ENCODE measurements around the gene NRXN3.

Gene NRXN3

DNA sequence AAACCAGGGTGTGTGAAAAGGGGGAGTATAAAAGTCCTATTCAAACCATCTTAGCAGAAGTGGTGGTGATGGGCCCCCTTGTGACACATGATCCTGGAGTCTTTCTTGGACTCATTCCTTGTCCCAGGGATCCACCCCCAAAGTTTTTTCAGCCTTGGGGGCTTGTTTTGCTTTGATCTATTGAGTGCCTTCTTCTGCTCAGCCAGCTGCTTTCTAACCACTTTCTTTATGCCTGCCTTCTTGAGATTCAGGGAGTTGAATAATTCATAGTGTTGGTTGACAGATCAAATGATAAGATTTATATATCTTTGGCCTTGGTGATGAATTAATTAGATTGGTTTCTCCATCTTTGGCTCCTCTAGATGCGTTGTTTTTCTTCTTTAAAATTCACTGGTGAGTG lies 1114.4 kb downstream of the NRXN3 start:
- DNase-seq (ENCODE audit: low read depth) = no peak

DNA sequence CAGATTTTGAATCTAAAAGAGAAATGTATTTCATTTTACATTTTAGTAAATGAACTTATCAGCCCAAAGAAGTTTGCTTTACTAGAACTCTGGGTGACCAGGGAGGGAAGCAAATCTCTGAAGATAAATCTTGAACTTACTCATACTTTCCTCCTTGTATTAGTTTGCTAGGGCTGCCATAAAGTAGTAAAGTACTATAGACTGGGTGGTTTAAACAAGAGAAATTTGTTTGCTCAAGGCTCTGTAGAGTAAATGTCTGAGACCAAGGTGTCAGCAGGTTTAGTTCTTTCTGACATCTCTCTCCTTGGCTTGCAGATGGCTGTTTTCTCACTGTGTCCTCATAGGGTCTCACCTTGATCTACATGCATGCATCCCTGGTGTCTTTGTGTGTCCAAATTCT lies 1115.1 kb downstream of the NRXN3 start:
- no peak for DNase-seq (ENCODE audit: low read depth)

DNA sequence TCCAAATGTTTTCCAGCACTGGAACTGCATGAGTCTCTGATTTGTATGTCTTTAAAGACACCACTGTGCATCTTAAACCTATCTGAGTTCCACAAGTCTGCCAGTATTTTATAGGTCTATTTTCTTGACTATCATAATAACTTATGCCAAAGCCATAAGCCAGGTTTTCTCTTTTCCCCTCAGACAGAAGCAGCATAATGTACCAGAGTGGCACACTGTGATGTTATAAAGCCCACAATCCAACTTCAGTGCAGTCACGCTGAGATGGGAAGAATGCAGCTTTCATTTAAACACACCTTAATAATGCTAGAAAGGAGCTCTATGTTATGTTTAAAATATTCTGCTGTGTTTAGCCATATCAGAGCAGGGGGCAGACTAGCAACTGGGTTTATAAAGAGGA lies 1117.8 kb downstream of the NRXN3 start:
- DNase-seq (ENCODE audit: low read depth) = no peak

DNA sequence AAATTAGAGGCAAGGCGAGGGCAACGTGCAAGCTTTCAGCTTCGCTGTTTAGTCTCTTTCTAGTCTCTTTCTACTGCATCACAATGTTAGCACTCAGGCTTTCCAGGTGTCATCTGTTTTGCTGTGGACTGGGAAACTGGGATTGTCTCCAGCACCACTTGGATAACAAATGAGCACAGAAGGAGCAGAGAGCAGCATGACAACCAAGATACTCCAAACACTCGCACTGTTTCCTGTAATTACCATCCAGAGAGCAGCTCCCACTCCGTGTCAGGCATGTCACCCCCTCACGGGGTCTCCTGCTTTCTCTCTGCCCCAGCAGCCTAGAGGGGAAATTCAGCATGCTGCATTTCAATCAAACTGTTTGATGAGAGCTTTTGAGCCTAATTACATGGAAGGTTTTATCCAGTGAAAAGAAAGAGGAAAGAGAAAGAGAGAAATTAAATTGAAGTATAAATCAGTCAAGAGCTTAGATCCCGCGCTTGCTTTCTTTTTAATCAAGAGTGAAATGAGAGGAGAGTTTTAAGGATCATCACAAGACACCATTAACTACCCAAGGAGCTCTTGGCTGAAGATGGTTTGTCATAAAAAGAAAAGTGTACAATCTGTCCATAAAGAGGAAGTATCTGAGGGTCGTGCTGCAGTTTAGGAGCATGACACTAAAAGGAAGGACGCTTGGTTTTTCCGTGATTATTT lies 1123.5 kb downstream of the NRXN3 start:
- no peak for DNase-seq (ENCODE audit: low read depth)

DNA sequence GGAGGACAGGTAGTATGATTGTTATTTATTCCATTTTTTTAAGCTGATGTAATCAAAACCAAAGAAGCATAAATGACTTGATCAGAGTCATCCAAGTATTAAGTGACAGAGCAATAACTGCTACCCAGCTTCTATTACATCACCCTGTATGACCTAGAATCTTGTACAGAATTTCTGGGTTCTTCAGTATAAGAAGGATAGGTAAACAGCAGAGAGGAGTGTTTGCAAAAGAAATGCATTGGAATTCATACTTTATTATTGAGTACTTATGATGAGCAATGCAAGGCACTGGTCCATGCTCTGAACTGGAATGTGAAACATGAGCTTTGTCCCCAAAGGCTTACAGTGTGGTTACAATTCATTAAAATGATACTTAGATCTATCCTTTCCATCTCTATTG lies 1124.3 kb downstream of the NRXN3 start:
- no peak for DNase-seq (ENCODE audit: low read depth)

DNA sequence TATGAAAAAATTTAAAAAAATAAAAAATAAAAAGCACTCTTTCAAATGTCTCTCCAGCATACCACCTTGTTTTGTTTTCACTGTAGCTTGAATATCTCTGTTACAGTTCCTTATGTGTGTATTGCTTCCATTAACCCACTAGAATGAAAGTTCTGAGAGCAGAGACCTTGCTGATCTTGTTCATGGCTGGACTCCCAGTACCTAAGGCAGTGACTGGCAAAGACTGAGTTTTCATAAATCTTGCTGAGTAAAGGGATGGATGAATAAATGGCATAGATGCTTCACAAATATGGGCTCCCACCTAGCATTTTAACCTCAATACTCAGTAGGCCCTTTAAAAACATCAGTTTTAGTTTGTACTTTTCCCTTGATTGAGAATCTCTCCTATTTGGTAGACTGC lies 1125.2 kb downstream of the NRXN3 start:
- DNase-seq (ENCODE audit: low read depth) = no peak

DNA sequence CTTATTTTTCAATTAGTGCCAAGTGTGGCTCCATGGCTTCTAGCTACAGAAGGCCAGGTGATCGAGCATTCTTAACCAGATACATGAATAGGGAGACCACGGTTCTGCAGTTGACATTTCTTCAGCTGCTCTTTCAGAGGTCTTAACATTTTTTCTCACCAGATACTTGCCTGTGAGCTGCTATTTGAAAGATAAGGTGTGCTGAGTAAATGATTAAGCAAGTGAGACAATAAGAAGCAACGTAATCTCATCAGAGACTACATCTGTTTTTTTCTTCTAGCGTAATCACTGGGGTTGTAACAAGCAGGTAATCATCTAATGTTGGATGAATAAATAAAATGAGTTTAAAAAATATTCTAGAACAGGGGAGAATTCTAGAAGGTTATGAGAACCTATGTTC lies 1128.2 kb downstream of the NRXN3 start:
- no peak for DNase-seq (ENCODE audit: low read depth)

DNA sequence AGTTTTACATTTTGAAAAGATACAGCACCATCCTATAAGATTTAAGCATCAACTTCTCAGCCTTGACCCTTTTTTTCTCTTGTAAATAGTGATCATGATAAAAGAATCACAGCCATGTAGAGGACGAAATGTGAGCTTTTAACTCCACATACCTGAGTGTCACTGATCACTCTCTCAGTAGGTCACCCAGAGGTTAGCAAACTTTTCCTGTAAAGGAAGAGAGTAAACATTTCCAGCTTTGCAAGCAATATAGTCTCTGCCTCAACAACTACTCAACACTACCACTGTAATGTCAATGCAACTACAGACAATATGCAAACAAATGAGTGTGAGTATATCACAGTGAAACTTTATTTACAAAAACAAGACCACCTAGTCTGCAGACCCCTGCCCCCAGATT lies 1129.0 kb downstream of the NRXN3 start:
- DNase-seq (ENCODE audit: low read depth) = no peak

DNA sequence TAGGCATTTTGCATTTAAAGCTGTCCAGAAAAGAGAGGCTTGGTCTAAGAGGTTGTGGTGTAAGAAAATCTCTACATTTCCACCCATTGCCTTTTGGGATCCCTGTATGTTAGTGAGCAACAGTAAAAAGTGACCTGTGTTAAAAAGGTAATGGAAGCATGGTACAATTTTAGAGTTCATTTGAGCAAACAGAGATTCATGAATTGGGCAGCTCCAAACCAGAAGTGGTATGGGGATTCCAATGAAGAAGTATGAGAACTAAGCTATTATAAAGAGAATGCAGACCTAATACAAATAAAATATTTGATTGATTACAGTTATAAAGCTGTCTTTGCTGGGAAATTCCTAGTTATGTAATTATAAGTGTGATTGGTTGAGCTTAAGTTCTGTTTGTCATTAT lies 1134.1 kb downstream of the NRXN3 start:
- DNase-seq (ENCODE audit: low read depth) = no peak

DNA sequence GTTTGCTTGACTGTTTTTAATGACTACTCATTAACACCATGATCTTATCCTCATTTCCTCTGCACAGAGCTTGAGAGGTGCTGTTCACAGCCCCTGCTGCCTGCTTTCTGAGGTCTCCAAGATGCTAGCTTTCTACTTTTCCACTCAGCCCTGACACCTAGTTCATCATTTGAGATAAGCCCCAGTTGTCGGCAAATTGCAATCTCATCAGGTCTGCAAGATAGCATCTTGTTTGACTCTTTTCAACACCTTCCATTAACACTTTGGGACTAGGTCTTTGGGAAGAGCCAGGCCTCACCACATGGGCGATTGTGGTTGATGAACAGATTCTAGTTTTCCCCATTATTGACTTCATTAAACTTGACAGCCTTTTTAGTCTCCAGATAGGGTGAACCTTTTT lies 1136.4 kb downstream of the NRXN3 start:
- DNase-seq (ENCODE audit: low read depth) = no peak

DNA sequence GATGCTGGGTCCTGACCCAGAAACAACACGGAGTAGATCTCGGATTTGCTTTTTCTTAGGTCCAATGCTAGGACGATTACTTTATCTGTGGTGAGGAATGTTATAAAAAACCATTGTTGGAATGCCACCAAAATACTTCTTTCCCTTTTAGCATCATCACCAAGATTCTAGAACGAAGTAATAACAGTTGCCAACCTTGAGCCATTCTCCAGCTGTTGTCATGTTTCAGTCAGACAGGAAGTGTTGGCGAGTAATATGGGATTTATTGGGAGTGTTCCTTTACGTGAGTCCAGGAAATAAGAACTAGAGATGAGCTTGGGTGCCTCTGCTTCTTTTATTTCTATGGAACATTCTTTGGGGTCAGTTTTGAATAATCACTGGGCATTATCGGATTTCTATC lies 1148.2 kb downstream of the NRXN3 start:
- no peak for DNase-seq (ENCODE audit: low read depth)

DNA sequence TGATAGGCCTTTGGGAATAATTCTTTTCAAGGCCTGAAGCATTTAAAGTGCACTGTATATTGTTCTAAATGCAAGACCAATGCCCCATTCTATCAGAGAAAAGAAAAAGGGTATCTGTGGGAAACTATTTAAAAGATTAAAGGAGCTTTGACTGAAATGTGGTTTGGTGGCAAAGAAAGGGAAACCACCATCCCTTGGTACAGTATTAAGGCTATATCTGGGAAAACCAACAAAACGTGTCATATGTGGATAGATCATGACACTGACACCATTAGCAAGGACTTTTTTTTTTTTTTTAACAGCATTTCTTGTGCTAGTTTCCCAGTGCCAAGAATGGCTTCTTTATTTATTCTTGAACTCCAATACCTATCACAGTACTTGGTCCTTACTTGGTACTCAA lies 1150.4 kb downstream of the NRXN3 start:
- no peak for DNase-seq (ENCODE audit: low read depth)

DNA sequence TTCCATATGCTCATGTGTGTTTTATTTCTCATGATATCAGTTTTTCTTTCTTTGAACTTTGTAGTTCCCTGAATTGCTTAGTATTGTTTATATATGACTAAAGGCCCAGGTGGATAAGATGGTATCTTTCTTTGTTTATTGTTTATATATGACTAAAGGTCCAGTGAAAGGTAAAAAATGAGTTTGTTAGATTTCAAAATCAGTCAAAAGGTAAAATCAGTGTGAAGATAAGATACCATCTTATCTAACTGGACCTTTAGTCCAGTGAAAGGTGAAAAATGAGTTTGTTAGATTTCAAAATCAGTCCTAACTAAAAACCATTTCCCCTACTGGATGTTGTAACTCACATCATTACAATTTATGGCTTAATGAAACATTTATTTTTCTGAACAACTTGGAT lies 1150.9 kb downstream of the NRXN3 start:
- no peak for DNase-seq (ENCODE audit: low read depth)

DNA sequence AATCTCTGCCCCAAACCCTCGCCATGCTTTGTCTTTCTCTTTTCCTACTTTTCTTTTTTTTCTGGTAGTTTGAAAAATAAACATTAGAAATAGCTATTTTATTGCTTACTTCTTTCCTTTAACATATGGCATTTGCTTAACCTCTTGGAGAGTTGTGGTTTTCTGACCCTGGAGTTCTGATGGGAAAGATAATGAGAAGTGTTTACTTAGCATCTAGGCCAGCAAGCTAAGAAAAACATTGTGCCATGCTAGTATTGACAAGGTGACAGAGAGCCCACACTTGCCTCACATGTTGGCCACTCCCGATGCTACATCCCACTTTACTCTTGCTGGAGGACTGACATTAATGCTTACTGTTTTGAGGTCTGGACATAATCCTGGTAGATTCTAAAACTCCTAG lies 1154.9 kb downstream of the NRXN3 start:
- no peak for DNase-seq (ENCODE audit: low read depth)

DNA sequence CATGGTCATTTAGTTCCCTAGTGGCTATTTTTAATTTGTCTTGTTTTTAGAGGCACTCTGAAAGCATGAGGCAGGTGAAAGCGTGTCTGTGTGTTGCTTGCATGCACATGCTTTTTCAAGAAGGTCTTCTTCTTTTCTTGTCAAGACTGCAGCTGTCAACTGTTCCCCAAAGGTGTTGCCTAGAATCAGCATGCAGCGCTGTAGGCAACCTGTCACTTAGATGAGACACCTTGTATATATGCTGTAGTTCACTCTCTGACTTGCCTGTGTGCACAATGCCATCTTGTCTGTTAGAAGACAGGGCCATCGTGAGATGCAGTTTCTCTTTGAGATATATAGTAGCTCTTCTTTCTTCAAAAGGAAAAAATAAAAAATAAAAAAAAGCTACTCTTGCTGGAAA lies 1155.4 kb downstream of the NRXN3 start:
- no peak for DNase-seq (ENCODE audit: low read depth)

DNA sequence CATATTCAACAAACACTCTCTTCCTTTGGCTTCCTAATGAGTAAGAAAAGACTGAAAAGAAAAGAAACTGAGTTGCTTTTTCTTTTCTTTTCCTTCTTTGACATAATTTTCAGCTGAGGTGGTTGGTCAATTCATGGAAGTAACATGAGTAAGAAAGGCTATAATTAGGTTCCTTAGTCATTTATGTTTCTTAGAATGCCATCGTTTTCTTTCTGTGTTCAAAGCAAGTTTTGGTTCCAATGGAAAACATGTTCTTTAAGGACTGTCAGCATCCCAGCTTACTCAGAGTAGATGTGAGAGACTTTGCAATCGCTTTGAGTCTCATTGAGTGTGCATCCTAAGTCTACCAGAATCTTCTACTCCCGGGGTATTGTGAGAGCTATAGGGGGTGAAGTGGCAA lies 1158.7 kb downstream of the NRXN3 start:
- DNase-seq (ENCODE audit: low read depth) = no peak

DNA sequence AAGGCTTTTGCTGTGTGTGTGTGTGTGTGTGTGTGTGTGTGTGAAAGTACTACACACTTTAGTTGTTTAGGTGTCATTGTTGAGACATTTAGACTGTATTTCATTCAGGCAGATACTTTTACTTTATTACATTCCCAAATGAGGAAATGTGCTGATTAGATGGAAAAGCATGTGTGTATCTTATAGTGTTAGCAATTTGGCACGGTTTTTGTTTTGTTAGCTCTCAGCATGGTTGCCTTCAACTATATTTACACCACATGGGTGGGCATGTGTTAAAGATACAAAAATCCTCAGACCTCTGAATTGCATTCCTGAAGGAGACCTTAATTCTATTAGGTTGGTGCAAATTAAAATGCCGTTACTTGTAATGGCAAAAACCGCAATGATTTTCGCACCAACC lies 1161.7 kb downstream of the NRXN3 start:
- no peak for DNase-seq (ENCODE audit: low read depth)

DNA sequence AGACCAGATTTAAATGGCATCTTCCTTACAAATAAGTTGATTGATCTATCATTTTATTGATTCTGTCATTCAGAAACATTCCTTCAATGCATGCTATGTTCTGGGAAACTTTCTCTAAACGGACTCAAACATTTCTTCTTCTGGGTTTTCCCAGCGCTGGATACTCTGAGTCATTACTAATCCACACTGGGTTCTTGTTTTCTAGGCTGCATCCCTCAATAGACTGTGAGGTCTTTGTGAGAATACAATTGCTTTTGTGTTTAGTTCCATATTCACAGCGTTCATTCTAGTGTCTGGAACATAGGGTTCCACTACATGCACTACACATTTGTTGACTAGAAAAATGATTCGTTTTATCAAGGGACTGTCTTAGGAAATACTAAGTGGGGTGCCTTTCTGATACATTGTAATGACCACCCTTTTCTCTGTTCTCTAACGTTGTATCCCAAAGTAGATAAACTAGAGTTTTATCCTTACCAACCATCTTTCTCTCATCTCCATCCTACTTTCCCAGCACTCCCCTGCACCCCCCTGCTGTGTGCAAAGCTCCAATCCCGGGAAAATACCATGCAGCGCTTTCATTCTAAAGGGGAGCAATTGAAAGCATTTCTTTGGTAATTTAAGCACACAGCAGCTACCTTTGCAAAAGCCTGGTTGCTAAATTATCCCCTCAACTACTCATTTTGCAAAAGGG lies 1162.5 kb downstream of the NRXN3 start:
- DNase-seq (ENCODE audit: low read depth) = no peak

DNA sequence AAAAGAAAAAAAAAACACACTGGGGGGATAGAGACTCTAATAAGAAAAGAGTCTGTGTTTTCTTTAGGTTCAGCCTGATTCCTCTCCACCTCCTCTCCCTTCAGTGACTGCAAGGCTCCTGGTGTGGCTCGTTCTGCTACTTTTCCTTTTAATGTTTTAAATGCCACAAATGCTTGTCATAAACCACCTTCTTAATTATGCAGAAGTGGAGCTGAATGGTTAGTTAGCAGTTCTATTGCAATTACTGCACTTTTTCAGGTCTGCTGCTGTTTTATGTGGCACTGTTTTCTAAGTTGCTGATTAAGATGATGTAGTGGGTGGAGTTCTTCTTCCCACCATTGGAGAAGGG lies 1163.0 kb downstream of the NRXN3 start:
- no peak for DNase-seq (ENCODE audit: low read depth)

DNA sequence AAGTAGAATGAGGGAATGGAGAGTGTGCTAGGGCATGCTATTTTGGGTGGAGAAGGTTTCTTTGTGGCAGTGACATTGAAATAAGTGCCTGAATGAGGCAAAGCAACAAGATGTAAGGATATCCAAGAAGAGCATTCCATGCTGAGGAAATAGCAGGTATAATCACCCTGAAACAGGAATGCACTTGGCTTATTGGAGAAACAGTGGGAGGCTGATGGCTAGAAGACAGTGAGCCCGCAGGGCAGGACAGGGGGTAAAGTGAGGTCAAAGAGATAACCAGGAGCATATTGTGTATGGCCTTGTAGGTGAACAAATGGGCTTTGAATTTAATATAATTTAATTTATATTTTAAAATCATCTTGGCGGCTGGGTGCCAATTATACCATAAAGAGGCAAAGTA lies 1164.1 kb downstream of the NRXN3 start:
- DNase-seq (ENCODE audit: low read depth) = no peak

DNA sequence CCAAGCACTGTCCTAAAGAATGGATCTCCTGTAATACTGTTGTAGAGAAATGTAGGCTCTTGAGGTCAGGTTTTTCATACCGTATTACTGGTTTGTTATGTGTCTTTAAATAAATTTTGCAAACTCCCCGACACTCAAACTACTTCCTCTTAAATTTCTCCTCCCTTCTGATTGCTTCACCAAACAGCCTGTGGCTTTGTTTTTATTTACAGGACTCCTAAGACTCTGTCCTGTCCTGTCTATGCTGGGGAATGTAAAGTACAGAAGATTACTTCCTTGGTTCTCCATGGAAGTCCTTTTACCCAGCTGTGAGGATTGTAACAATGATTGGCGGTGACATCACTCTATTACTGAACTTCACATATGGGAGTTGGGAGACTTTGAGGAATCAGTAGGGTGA lies 1167.6 kb downstream of the NRXN3 start:
- no peak for DNase-seq (ENCODE audit: low read depth)

DNA sequence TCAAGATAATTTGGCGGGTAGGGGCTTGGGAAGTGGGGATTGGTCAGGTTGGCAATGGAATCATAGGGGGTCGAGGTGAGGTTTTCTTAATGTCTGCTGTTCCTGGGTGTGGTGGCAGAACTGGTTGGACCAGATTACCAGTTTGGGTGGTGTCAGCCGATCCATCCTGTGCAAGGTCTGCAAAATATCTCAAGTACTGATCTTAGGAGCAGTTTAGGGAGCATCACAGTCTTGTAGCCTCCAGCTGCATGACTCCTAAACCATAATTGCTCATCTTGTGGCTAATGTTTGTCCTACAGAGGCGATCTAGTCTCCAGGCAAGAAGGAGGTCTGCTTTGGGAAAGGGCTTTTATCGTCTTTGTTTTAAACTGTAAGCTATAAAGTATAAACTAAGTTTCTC lies 1172.8 kb downstream of the NRXN3 start:
- DNase-seq (ENCODE audit: low read depth) = no peak

DNA sequence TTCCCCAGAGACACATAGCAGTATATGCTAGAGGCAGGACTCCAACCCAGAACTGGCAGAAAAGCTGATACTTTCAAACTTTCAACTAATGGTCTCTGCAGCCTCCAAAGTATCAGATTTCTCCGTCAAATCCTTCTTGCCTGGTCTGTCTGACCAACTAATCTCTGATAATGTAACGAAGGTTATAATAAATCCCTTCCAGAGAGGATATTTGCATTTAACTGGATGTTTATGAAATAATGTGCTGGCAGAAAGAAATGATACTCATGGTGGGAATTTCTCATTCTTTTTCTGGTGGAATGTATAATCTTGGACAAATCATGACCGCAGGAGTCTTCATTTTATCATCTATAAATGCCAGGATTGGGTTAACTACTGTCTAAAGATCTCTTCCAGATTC lies 1180.8 kb downstream of the NRXN3 start:
- no peak for DNase-seq (ENCODE audit: low read depth)

DNA sequence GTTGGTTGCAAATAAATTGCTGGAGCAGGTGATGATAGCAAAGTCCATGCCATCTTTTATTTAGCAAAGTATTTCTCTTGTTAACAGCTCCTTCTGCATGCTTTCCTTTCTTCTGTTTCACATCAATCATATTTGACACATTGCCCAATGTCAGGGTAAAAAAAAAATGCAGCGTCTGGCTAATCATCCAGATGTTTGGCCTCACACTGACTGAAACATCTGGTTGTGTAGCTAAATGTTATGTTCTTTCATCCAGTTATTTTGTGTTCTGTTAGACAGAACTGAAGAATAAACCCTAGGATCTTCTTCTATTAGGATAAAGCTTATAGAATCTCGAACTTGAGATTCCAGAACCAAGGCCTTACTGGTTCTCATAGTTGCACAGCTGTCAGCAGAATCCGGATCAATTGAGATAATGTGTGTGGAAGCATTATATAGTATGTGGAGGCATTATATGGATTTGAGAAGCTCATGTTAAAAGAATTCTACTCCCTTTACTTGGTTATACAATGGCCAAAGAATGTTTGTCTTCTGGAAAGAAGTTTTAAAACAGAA lies 1182.0 kb downstream of the NRXN3 start:
- no peak for DNase-seq (ENCODE audit: low read depth)

Data from stimulated activated CD8-positive, alpha-beta memory T cell treated with anti-CD3 and anti-CD28 coated beads, Interleukin-15, amount 100 ng/mL, for 24 hours (primary cell).